ENCODE results near the gene DACH1.

The DACH1 gene

GRCh38 chr13:71775966-71776365 lies 91.0 kb downstream of the DACH1 start:
- no peaks in the 10 kb centered on the region for H3K36me3 ChIP-seq (ENCODE audit: control insufficient read depth in 1 of 2, insufficient read depth in 2 of 2, low read length in 2 of 2)
- no peak overlapping the region for H2BK5ac ChIP-seq (ENCODE audit: low read depth, low read length, poor library complexity)
- no peak overlapping the region for H4K8ac ChIP-seq (ENCODE audit: low read depth, low read length)
- H2AFZ ChIP-seq (ENCODE audit: insufficient read depth, low read length, poor library complexity) = no peak overlapping the region
- H3K9ac ChIP-seq (ENCODE audit: low read length) = no peak overlapping the region
- no peak overlapping the region for H4K12ac ChIP-seq (ENCODE audit: low read depth, low read length)
- no CpG with 5 or more reads among the region's 1 CpG for WGBS (ENCODE audit: extremely low coverage, insufficient coverage, insufficient read length)
- DNase-seq = no peak
- no peak overlapping the region for H3K18ac ChIP-seq (ENCODE audit: low read length)
- no peak overlapping the region for H3K4me2 ChIP-seq (ENCODE audit: low read length)
- H3K27me3 ChIP-seq (ENCODE audit: insufficient read depth, low read length) = no peaks in the 10 kb centered on the region
- H3K14ac ChIP-seq (ENCODE audit: low read length) = no peak overlapping the region
- no peak overlapping the region for H4K91ac ChIP-seq (ENCODE audit: low read depth, low read length)
- H2BK12ac ChIP-seq (ENCODE audit: low read length) = no peak overlapping the region
- H3K79me2 ChIP-seq (ENCODE audit: control insufficient read depth, insufficient read depth, low read length, poor library complexity) = no peaks in the 10 kb centered on the region
- H2BK120ac ChIP-seq (ENCODE audit: insufficient read depth, low read length, poor library complexity) = no peak overlapping the region
- H2AK5ac ChIP-seq (ENCODE audit: low read length) = no peak overlapping the region
- no peaks in the 10 kb centered on the region for H3K79me1 ChIP-seq (ENCODE audit: low read length)
- no peaks in the 10 kb centered on the region for H3K9me3 ChIP-seq (ENCODE audit: insufficient read depth, low read depth, low read length)
- H3K4me3 ChIP-seq (ENCODE audit: low read depth, low read length) = no peak overlapping the region
- no peak overlapping the region for H3K4ac ChIP-seq (ENCODE audit: low read depth, low read length)
- H3K23ac ChIP-seq (ENCODE audit: low read length) = no peak overlapping the region
- no peak overlapping the region for H3K27ac ChIP-seq (ENCODE audit: low read depth, low read length)
- no peaks in the 10 kb centered on the region for H3K4me1 ChIP-seq (ENCODE audit: control insufficient read depth in 1 of 2, insufficient read depth in 2 of 2, low read length in 2 of 2)

- H3K79me1 ChIP-seq (ENCODE audit: low read length) = no peaks in the 10 kb centered on the region
Measured at GRCh38 chr13:71774863-71775262, 92.1 kb downstream of the DACH1 start.

GRCh38 chr13:71773531-71773930 lies 93.5 kb downstream of the DACH1 start:
- Histone ChIP-seq H3K79me1 (ENCODE audit: low read length) (no peaks in the 10 kb centered on the region), H3K14ac (ENCODE audit: low read length) (no peak overlapping the region), H3K36me3 (ENCODE audit: control insufficient read depth in 1 of 2, insufficient read depth in 2 of 2, low read length in 2 of 2) (no peaks in the 10 kb centered on the region), H3K4me2 (ENCODE audit: low read length) (no peak overlapping the region), H3K4me3 (ENCODE audit: low read depth, low read length) (no peak overlapping the region), H2AFZ (ENCODE audit: insufficient read depth, low read length, poor library complexity) (no peak overlapping the region), H3K27ac (ENCODE audit: low read depth, low read length) (no peak overlapping the region), H3K4ac (ENCODE audit: low read depth, low read length) (no peak overlapping the region), H3K9ac (ENCODE audit: low read length) (no peak overlapping the region), H2BK5ac (ENCODE audit: low read depth, low read length, poor library complexity) (no peak overlapping the region), H4K91ac (ENCODE audit: low read depth, low read length) (no peak overlapping the region), H2AK5ac (ENCODE audit: low read length) (no peak overlapping the region), H2BK120ac (ENCODE audit: insufficient read depth, low read length, poor library complexity) (no peak overlapping the region), H4K8ac (ENCODE audit: low read depth, low read length) (no peak overlapping the region), H3K23ac (ENCODE audit: low read length) (no peak overlapping the region), H3K4me1 (ENCODE audit: control insufficient read depth in 1 of 2, insufficient read depth in 2 of 2, low read length in 2 of 2) (no peaks in the 10 kb centered on the region), H3K18ac (ENCODE audit: low read length) (no peak overlapping the region), H4K12ac (ENCODE audit: low read depth, low read length) (no peak overlapping the region), H3K9me3 (ENCODE audit: insufficient read depth, low read depth, low read length) (no peaks in the 10 kb centered on the region), H2BK12ac (ENCODE audit: low read length) (no peak overlapping the region), H3K79me2 (ENCODE audit: control insufficient read depth, insufficient read depth, low read length, poor library complexity) (no peaks in the 10 kb centered on the region), H3K27me3 (ENCODE audit: insufficient read depth, low read length) (no peaks in the 10 kb centered on the region)
- WGBS (ENCODE audit: extremely low coverage, insufficient coverage, insufficient read length) = no CpG with 5 or more reads among the region's 4 CpGs
- DNase-seq = no peak

More at GRCh38 chr13:71774863-71775262, 92.1 kb downstream of the DACH1 start:
- H3K4me2 ChIP-seq (ENCODE audit: low read length) = no peak overlapping the region
- H4K12ac ChIP-seq (ENCODE audit: low read depth, low read length) = no peak overlapping the region
- H3K4me1 ChIP-seq (ENCODE audit: control insufficient read depth in 1 of 2, insufficient read depth in 2 of 2, low read length in 2 of 2) = no peaks in the 10 kb centered on the region
- H2BK12ac ChIP-seq (ENCODE audit: low read length) = no peak overlapping the region
- WGBS (ENCODE audit: extremely low coverage, insufficient coverage, insufficient read length) = no CpG with 5 or more reads among the region's 4 CpGs
- H3K4me3 ChIP-seq (ENCODE audit: low read depth, low read length) = no peak overlapping the region
- no peak overlapping the region for H2AFZ ChIP-seq (ENCODE audit: insufficient read depth, low read length, poor library complexity)
- no peak overlapping the region for H2BK5ac ChIP-seq (ENCODE audit: low read depth, low read length, poor library complexity)
- H2BK120ac ChIP-seq (ENCODE audit: insufficient read depth, low read length, poor library complexity) = no peak overlapping the region
- no peak overlapping the region for H4K91ac ChIP-seq (ENCODE audit: low read depth, low read length)
- no peak overlapping the region for H3K27ac ChIP-seq (ENCODE audit: low read depth, low read length)
- no peaks in the 10 kb centered on the region for H3K27me3 ChIP-seq (ENCODE audit: insufficient read depth, low read length)
- no peak for DNase-seq
- no peak overlapping the region for H2AK5ac ChIP-seq (ENCODE audit: low read length)
- H4K8ac ChIP-seq (ENCODE audit: low read depth, low read length) = no peak overlapping the region
- H3K18ac ChIP-seq (ENCODE audit: low read length) = no peak overlapping the region
- H3K9ac ChIP-seq (ENCODE audit: low read length) = no peak overlapping the region
- H3K23ac ChIP-seq (ENCODE audit: low read length) = no peak overlapping the region
- no peaks in the 10 kb centered on the region for H3K9me3 ChIP-seq (ENCODE audit: insufficient read depth, low read depth, low read length)
- H3K14ac ChIP-seq (ENCODE audit: low read length) = no peak overlapping the region
- H3K4ac ChIP-seq (ENCODE audit: low read depth, low read length) = no peak overlapping the region
- H3K36me3 ChIP-seq (ENCODE audit: control insufficient read depth in 1 of 2, insufficient read depth in 2 of 2, low read length in 2 of 2) = no peaks in the 10 kb centered on the region
- H3K79me2 ChIP-seq (ENCODE audit: control insufficient read depth, insufficient read depth, low read length, poor library complexity) = no peaks in the 10 kb centered on the region

- H4K12ac ChIP-seq (ENCODE audit: low read depth, low read length) = no peak overlapping the region
- no peak for DNase-seq
- no CpG with 5 or more reads among the region's 1 CpG for WGBS (ENCODE audit: extremely low coverage, insufficient coverage, insufficient read length)
Measured at GRCh38 chr13:71772361-71772760, 94.6 kb downstream of the DACH1 start.

More at GRCh38 chr13:71772361-71772760, 94.6 kb downstream of the DACH1 start:
- H4K8ac ChIP-seq (ENCODE audit: low read depth, low read length) = no peak overlapping the region
- H3K4ac ChIP-seq (ENCODE audit: low read depth, low read length) = no peak overlapping the region
- no peak overlapping the region for H2AFZ ChIP-seq (ENCODE audit: insufficient read depth, low read length, poor library complexity)
- H3K27ac ChIP-seq (ENCODE audit: low read depth, low read length) = no peak overlapping the region
- no peaks in the 10 kb centered on the region for H3K36me3 ChIP-seq (ENCODE audit: control insufficient read depth in 1 of 2, insufficient read depth in 2 of 2, low read length in 2 of 2)
- no peaks in the 10 kb centered on the region for H3K4me1 ChIP-seq (ENCODE audit: control insufficient read depth in 1 of 2, insufficient read depth in 2 of 2, low read length in 2 of 2)
- no peak overlapping the region for H2BK12ac ChIP-seq (ENCODE audit: low read length)
- H3K79me2 ChIP-seq (ENCODE audit: control insufficient read depth, insufficient read depth, low read length, poor library complexity) = no peaks in the 10 kb centered on the region
- no peak overlapping the region for H2BK120ac ChIP-seq (ENCODE audit: insufficient read depth, low read length, poor library complexity)
- H4K91ac ChIP-seq (ENCODE audit: low read depth, low read length) = no peak overlapping the region
- no peaks in the 10 kb centered on the region for H3K79me1 ChIP-seq (ENCODE audit: low read length)
- H3K23ac ChIP-seq (ENCODE audit: low read length) = no peak overlapping the region
- no peak overlapping the region for H3K4me3 ChIP-seq (ENCODE audit: low read depth, low read length)
- H3K14ac ChIP-seq (ENCODE audit: low read length) = no peak overlapping the region
- no peak overlapping the region for H3K9ac ChIP-seq (ENCODE audit: low read length)
- no peak overlapping the region for H2BK5ac ChIP-seq (ENCODE audit: low read depth, low read length, poor library complexity)
- no peaks in the 10 kb centered on the region for H3K27me3 ChIP-seq (ENCODE audit: insufficient read depth, low read length)
- H2AK5ac ChIP-seq (ENCODE audit: low read length) = no peak overlapping the region
- no peak overlapping the region for H3K18ac ChIP-seq (ENCODE audit: low read length)
- H3K9me3 ChIP-seq (ENCODE audit: insufficient read depth, low read depth, low read length) = no peaks in the 10 kb centered on the region
- H3K4me2 ChIP-seq (ENCODE audit: low read length) = no peak overlapping the region
